Melanocyte of skin (primary cell): Measurements from ENCODE around the gene ALS2CL. TPM values are rescaled to one million over a fixed set of nuclear protein-coding genes. Genes with fewer than 3 reads are reported as not detected.

Source experiments
- small RNA-seq, 2 donors: library from RNA; depleted of rRNA; stranded (forward); fragments of <200 nt; gene quantifications; one replicate each; pipeline ENCODE3, GENCODE V24; 2012
- total RNA-seq, 2 donors: library from RNA; depleted of rRNA; stranded (reverse); fragments of >200 nt; gene quantifications; 2 replicates each; pipeline ENCODE4 v1.2.3, GENCODE V29; 2012

The ALS2CL gene
- 1 to 10 TPM in 1 of 2 donors, under 1 TPM in 1; 0.67 to 4.5 TPM for total RNA-seq

DNA sequence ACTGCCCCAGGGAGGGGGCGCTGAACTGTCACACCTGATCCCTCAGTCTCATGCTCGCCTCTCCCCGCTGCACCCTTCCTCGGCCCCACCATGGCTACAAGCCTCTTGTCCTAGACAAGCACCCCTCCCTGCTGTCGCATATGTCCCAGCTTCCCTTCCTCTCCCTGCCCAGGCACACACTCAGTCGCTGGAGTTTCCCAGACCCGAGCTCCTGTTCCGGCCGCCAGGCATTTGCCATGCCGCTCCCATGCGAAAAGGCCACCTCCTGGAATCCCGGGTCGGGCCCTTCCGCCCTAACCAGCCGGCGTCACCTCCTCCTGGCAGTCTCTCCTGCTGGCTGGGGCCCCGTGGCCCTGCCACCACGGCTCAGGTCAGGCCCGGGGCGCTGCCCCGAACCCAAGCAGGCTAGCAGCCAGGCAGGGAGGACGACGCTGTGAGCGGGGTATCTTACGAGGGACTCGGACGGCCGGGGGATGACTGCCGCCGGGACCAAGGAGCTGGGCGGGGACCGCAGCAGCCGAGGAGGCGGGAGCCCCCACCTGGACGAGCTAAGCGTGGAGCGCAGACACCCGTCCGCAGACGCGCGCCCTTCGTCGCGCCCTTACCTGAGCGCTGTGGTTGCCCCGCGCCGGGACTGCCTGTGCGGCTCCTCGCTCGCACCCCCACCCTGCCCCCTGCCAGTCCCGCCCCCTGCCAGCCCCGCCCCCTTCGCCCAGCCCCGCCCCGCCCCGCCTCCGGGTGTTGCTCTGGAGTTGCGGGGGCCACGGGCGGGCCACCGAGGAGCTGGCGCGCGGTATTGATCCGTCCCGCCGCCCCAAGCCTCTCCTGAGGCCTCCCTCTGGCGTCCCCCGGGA is at the start of gene ALS2CL:
Gene ALS2CL (minus strand): TSS at position 642 of the 854 bp plus-strand sequence. CDS start 4,239 bp downstream, outside the sequence.

DNA sequence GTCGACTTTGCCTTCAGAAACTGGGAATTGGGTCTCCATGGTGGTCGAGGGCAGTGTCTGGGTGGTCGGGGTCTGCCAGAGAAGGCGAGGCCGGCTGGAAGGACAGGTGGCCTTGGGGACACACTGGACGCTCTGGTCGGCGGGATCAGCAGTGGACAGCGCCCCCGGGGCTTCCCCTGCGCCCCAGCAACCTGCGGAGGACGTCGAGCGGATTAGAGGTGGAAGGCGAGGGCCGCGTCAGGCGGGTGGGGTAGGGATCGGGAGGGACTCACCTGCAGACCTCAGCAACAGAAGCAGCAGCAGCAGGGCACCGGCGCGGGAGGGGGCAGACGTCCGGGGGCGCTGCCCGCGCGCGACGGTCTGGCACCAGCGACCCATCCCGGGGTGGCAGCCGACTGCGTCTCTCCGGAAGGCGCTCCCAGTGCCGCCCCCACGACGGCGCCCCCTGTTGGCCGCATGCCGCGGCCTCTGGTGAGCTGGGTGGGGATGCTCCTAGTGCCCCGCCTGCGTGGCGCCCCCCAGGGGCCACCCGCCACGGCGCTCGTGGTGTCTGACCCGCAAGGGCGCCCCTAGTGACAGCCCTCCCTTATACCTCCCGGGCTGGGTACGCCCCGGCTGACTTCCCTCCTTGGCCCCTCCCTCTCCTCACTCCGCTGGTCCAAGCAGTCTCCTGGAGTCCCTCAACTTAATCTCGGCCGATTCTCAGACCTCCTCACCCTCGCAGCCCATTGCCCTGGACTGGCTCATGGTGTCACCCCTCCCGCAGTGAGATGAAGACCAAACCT is 24.2 kb upstream of the ALS2CL start, which contains the start of gene PRSS50:
Gene PRSS50 (minus strand): TSS at position 423 of the 785 bp plus-strand sequence. CDS start 45 bp downstream, at position 378.

DNA sequence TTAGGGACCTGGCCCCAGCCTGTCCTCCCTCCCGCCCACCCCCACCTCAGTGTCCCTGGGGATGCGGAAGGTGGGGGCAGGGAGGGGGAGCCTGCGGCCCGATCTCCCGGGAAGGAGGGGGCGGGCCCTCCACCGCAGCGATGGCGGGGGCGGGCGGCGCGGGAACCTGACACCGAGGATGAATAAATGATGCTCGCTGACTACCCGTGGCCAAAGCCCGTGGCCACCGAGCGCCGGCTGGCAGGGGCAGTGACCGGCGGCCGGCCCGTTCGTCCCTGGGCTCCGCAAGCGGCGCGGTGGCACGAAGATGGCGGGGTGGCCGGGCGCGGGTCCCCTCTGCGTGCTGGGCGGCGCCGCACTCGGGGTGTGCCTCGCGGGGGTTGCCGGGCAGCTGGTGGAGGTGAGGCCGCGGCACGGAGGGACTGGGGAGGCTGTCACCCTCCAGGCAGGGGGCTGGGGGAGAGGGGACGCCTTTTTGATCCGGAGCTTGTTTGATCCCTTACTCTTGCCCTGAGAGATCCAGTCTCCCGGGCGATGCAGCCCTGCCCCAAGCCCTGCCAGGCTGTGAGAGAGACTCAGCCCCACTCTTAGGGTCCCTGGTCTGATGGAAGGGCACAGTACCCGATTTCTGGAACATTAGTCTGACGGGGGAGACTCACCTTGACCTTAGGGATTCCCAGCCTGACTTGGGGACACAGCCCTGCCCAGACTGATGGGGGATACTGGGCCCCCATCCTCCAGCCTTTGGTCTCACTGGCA is 7.9 kb upstream of the ALS2CL start, which contains the start of gene TMIE:
Gene TMIE (plus strand): TSS at position 212 of the 759 bp plus-strand sequence. CDS start 96 bp downstream, at position 308.

Small RNA genes lying within 50 kb of the gene (small RNA-seq; reads per million reads assigned to genes)
- 0 reads per million in 2 donors for gene RF00591

Other genes starting within 250 kb of the ALS2CL start
- gene LTF, start 228.8 kb downstream of the ALS2CL start, total RNA-seq: 1 to 10 TPM in 1 of 2 donors, not detected in 1; 3.4 TPM
- gene RTP3, start 195.7 kb downstream of the ALS2CL start, total RNA-seq: not detected
- gene LRRC2, start 127.4 kb downstream of the ALS2CL start, total RNA-seq: 1 to 10 TPM; 2.0 to 8.3 TPM
- not detected for gene FAM240A, start 81.2 kb downstream of the ALS2CL start, total RNA-seq
- not detected for gene TMIE, start 7.7 kb upstream of the ALS2CL start, total RNA-seq
- gene PRSS50, start 24.2 kb upstream of the ALS2CL start, total RNA-seq: not detected
- gene MYL3, start 169.8 kb upstream of the ALS2CL start, total RNA-seq: not detected
- gene PTH1R, start 184.0 kb upstream of the ALS2CL start, total RNA-seq: under 1 TPM in 1 of 2 donors, not detected in 1; 0.33 TPM